ENCODE data around the gene CATSPER1. TPM values are rescaled to one million over a fixed set of nuclear protein-coding genes. Genes with fewer than 3 reads are reported as not detected.
A peak's percentile ranks its signal among the peaks of the same experiment; 100 is the strongest.

CATSPER1 gene
- total RNA-seq, 2 donors from 2014 or later: 0.39 TPM; not detected in 1

GRCh38 chr11:66008468-66009101 lies 17.7 kb downstream of the CATSPER1 start:
- intact Hi-C loops (cut with DNase I, micrococcal nuclease): no loop called here
- DNase-seq: no peak
- no peak for ATAC-seq

GRCh38 chr11:66008095-66008467 lies 18.2 kb downstream of the CATSPER1 start:
- no peak for DNase-seq
- intact Hi-C loops (cut with DNase I, micrococcal nuclease): no loop called here
- ATAC-seq: no peak

- ATAC-seq: no peak
- intact Hi-C loops (cut with DNase I, micrococcal nuclease): no loop called here
- DNase-seq: no peak
Measured at GRCh38 chr11:66007201-66007634, 19.1 kb downstream of the CATSPER1 start.

GRCh38 chr11:66006891-66007176 lies 19.4 kb downstream of the CATSPER1 start:
- intact Hi-C loops (cut with DNase I, micrococcal nuclease): no loop called here

GRCh38 chr11:66006134-66006890 lies 20.0 kb downstream of the CATSPER1 start:
- intact Hi-C loops (cut with DNase I, micrococcal nuclease): no loop called here
- ATAC-seq: no peak
- DNase-seq: no peak

More at GRCh38 chr11:66006891-66007176, 19.4 kb downstream of the CATSPER1 start:
- DNase-seq (no peak), ATAC-seq (no peak)

- no peak for ATAC-seq
- no peak for DNase-seq
- intact Hi-C loops (cut with DNase I, micrococcal nuclease): no loop called here
Measured at GRCh38 chr11:66004186-66004585, 22.1 kb downstream of the CATSPER1 start.

- DNase-seq: no peak
- intact Hi-C loops (cut with DNase I, micrococcal nuclease): no loop called here
- ATAC-seq: no peak
Measured at GRCh38 chr11:66003291-66003690, 23.0 kb downstream of the CATSPER1 start.

GRCh38 chr11:66002648-66003225 lies 23.5 kb downstream of the CATSPER1 start:
- peak; percentile 79 for ATAC-seq
- peak; percentile 64 to 69 for DNase-seq
- intact Hi-C loops (cut with DNase I, micrococcal nuclease): no loop called here

- intact Hi-C loops (cut with DNase I, micrococcal nuclease): no loop called here
- ATAC-seq: peak; percentile 89
- DNase-seq: peak; percentile 91 to 92
Measured at GRCh38 chr11:66001942-66002647, 24.2 kb downstream of the CATSPER1 start, which contains the start of the genes BANF1 and EIF1AD. Gene BANF1 (plus strand): TSS chr11:66002503. CDS start chr11:66003251, 748 bp downstream. Gene EIF1AD (minus strand): TSS chr11:66002157. CDS start chr11:66000389, 1,768 bp downstream.

- intact Hi-C loops (cut with DNase I, micrococcal nuclease): no loop called here
- ATAC-seq: no peak
- no peak for DNase-seq
Measured at GRCh38 chr11:65997286-65997685, 29.0 kb downstream of the CATSPER1 start.

GRCh38 chr11:65992056-65992455 lies 34.2 kb downstream of the CATSPER1 start:
- intact Hi-C loops (cut with DNase I, micrococcal nuclease): no loop called here
- no peak for DNase-seq

GRCh38 chr11:65988791-65989592 lies 37.3 kb downstream of the CATSPER1 start:
- DNase-seq (peak; percentile 85 to 94), ATAC-seq (peak; percentile 99)
- intact Hi-C loops (cut with DNase I, micrococcal nuclease): loop anchor here (5.0 to 10.0 kb wide), 2 partner anchors 104 to 107 kb away; partner anchors contain the start of gene FIBP (in 1 of the 2)

More at GRCh38 chr11:65992056-65992455, 34.2 kb downstream of the CATSPER1 start:
- ATAC-seq: no peak

- DNase-seq (no peak), ATAC-seq (no peak)
- intact Hi-C loops (cut with DNase I, micrococcal nuclease): loop anchor here (5.0 to 10.0 kb wide), 2 partner anchors 103 to 105 kb away; partner anchors contain the start of gene FIBP (in 1 of the 2)
Measured at GRCh38 chr11:65987336-65987735, 38.9 kb downstream of the CATSPER1 start.

- ATAC-seq (no peak), DNase-seq (no peak)
- intact Hi-C loops (cut with DNase I, micrococcal nuclease): loop anchor here in 1 of 2 donors (10.0 kb wide), 1 partner anchor 99 kb away; the partner anchor contains the start of gene FIBP
Measured at GRCh38 chr11:65983589-65983987, 42.7 kb downstream of the CATSPER1 start.

GRCh38 chr11:65982824-65983588 lies 43.3 kb downstream of the CATSPER1 start:
- ATAC-seq (no peak), DNase-seq (no peak)
- intact Hi-C loops (cut with DNase I, micrococcal nuclease): loop anchor here in 1 of 2 donors (10.0 kb wide), 1 partner anchor 98 kb away; the partner anchor contains the start of gene FIBP

GRCh38 chr11:65981972-65982823 lies 44.1 kb downstream of the CATSPER1 start:
- peak; percentile 14 for ATAC-seq
- intact Hi-C loops (cut with DNase I, micrococcal nuclease): loop anchor here in 1 of 2 donors (10.0 kb wide), 1 partner anchor 97 kb away; the partner anchor contains the start of gene FIBP

More at GRCh38 chr11:65981972-65982823, 44.1 kb downstream of the CATSPER1 start:
- no peak for DNase-seq
